ENCODE measurements around the gene FAM210A. TPM values are rescaled to one million over a fixed set of nuclear protein-coding genes. Genes with fewer than 3 reads are reported as not detected.
"Not testable (repeated sequence)": the region's sequence is repeated elsewhere in the genome, so short reads cannot be mapped to it uniquely, and the experiment has no call there.

The FAM210A gene
- total RNA-seq, 1 experiment from 2014 or later = 17.4 TPM

- no peak for TF ChIP-seq OVOL2 (CRISPR knock-in tag; IDR thresholded peaks at IDR 0.05; ENCODE audit: borderline replicate concordance)
These were observed 41.8 kb downstream of the FAM210A start (continued) for GRCh38 chr18:13684546-13684945.

DNA sequence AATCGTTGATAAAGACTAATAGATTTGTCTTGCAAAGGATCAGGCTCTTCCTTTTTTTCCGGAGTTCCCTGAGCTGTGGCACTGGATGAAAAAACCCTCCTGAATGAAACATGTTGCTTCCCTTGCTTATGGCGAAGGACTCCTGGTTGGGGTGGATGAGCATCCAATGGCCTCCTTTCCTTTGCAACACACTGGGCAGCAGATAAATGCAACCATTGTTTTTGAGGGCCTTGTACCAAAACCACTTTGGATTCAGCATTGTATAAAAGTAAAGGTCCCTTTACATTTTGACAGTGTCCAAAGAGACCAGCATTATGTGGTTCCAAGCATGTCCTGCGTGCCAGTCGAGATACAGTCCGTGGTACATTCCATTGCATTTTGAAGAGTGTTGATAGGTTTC lies 44.7 kb downstream of the FAM210A start:
- Mint-ChIP-seq H3K27me3 (ENCODE audit: low read depth) (no peaks in the 10 kb centered on the region), H3K4me1 (peaks cover 19% of the 10 kb centered on the region), H3K27ac (no peak overlapping the region), H3K4me3 (no peak overlapping the region), H3K9me3 (peaks cover 5% of the 10 kb centered on the region), H3K36me3 (peaks cover 22% of the 10 kb centered on the region)
- POLR2A ChIA-PET = no interaction called here
- no peak for DNase-seq (ENCODE audit: low spot score)
- ATAC-seq = no peak
- no peak for TF ChIP-seq HMGXB4 (CRISPR knock-in tag; IDR thresholded peaks at IDR 0.05)
- no peak for TF ChIP-seq CBFB (CRISPR knock-in tag; IDR thresholded peaks at IDR 0.05; ENCODE audit: low read depth)
- TF ChIP-seq, protein P1, sequence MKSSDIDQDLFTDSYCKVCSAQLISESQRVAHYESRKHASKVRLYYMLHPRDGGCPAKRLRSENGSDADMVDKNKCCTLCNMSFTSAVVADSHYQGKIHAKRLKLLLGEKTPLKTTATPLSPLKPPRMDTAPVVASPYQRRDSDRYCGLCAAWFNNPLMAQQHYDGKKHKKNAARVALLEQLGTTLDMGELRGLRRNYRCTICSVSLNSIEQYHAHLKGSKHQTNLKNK (CRISPR knock-in tag; IDR thresholded peaks at IDR 0.05) = no peak
- no peak for TF ChIP-seq MYBL2 (CRISPR knock-in tag; IDR thresholded peaks at IDR 0.05)
- no peak for TF ChIP-seq ESRRA (CRISPR knock-in tag; IDR thresholded peaks at IDR 0.05; ENCODE audit: borderline replicate concordance)
- TF ChIP-seq MLX (CRISPR knock-in tag; IDR thresholded peaks at IDR 0.05) = no peak
- CTCF ChIA-PET = no interaction called here

GRCh38 chr18:13680612-13681011 lies 45.7 kb downstream of the FAM210A start:
- peaks cover 11% of the 10 kb centered on the region for H3K9me3 Mint-ChIP-seq
- no peak overlapping the region for H3K4me3 Mint-ChIP-seq
- peaks cover 11% of the 10 kb centered on the region for H3K4me1 Mint-ChIP-seq
- POLR2A ChIA-PET = no interaction called here
- H3K27me3 Mint-ChIP-seq (ENCODE audit: low read depth) = no peaks in the 10 kb centered on the region
- TF ChIP-seq, protein P2, sequence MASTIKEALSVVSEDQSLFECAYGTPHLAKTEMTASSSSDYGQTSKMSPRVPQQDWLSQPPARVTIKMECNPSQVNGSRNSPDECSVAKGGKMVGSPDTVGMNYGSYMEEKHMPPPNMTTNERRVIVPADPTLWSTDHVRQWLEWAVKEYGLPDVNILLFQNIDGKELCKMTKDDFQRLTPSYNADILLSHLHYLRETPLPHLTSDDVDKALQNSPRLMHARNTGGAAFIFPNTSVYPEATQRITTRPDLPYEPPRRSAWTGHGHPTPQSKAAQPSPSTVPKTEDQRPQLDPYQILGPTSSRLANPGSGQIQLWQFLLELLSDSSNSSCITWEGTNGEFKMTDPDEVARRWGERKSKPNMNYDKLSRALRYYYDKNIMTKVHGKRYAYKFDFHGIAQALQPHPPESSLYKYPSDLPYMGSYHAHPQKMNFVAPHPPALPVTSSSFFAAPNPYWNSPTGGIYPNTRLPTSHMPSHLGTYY (CRISPR knock-in tag; IDR thresholded peaks at IDR 0.05) = no peak
- TF ChIP-seq ZNF425 (CRISPR knock-in tag; conservative IDR thresholded peaks at IDR 0.05) (no peak), ZNF138 (CRISPR knock-in tag; conservative IDR thresholded peaks at IDR 0.05) (no peak), CTCF (IDR thresholded peaks at IDR 0.05) (peak; percentile 51; the same call in 1 of the 2 replicates), TEAD1 (CRISPR knock-in tag; IDR thresholded peaks at IDR 0.05) (peak; percentile 28; the same call in 1 of the 2 replicates), MYBL2 (CRISPR knock-in tag; IDR thresholded peaks at IDR 0.05) (no peak), ZNF671 (CRISPR knock-in tag; IDR thresholded peaks at IDR 0.05) (no peak), NFYB (CRISPR knock-in tag; conservative IDR thresholded peaks at IDR 0.05; ENCODE audit: low read depth) (no peak)
- TF ChIP-seq, protein P3, sequence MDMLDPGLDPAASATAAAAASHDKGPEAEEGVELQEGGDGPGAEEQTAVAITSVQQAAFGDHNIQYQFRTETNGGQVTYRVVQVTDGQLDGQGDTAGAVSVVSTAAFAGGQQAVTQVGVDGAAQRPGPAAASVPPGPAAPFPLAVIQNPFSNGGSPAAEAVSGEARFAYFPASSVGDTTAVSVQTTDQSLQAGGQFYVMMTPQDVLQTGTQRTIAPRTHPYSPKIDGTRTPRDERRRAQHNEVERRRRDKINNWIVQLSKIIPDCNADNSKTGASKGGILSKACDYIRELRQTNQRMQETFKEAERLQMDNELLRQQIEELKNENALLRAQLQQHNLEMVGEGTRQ (CRISPR knock-in tag; IDR thresholded peaks at IDR 0.05) = no peak
- TF ChIP-seq, protein P4, sequence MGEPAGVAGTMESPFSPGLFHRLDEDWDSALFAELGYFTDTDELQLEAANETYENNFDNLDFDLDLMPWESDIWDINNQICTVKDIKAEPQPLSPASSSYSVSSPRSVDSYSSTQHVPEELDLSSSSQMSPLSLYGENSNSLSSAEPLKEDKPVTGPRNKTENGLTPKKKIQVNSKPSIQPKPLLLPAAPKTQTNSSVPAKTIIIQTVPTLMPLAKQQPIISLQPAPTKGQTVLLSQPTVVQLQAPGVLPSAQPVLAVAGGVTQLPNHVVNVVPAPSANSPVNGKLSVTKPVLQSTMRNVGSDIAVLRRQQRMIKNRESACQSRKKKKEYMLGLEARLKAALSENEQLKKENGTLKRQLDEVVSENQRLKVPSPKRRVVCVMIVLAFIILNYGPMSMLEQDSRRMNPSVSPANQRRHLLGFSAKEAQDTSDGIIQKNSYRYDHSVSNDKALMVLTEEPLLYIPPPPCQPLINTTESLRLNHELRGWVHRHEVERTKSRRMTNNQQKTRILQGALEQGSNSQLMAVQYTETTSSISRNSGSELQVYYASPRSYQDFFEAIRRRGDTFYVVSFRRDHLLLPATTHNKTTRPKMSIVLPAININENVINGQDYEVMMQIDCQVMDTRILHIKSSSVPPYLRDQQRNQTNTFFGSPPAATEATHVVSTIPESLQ (CRISPR knock-in tag; IDR thresholded peaks at IDR 0.05) = no peak
- DNase-seq (ENCODE audit: low spot score) (peak; percentile 54), ATAC-seq (peak; percentile 96)
- CTCF ChIA-PET = interaction anchor here (0.7 to 1.3 kb wide), 6 partner anchors 23 to 521 kb away, joined by 3 to 4 read pairs (median 3); no protein-coding TSS in a partner anchor
- H3K27ac Mint-ChIP-seq = no peak overlapping the region
- peaks cover 28% of the 10 kb centered on the region for H3K36me3 Mint-ChIP-seq

- H3K36me3 Mint-ChIP-seq = peaks cover 36% of the 10 kb centered on the region
- H3K27me3 Mint-ChIP-seq (ENCODE audit: low read depth); H3K4me3 Mint-ChIP-seq; H3K27ac Mint-ChIP-seq; CTCF ChIA-PET; DNase-seq (ENCODE audit: low spot score); ATAC-seq; H3K4me1 Mint-ChIP-seq: not testable (repeated sequence)
- H3K9me3 Mint-ChIP-seq = peaks cover 16% of the 10 kb centered on the region
- POLR2A ChIA-PET = interaction anchor here (0.5 kb wide), 1 partner anchor 33 kb away, joined by 3 read pairs; no protein-coding TSS in a partner anchor
These were observed 49.0 kb downstream of the FAM210A start for GRCh38 chr18:13677350-13677749.
